ENCODE results near the gene TRIM40. TPM values are rescaled to one million over a fixed set of nuclear protein-coding genes. Genes with fewer than 3 reads are reported as not detected.

Gene TRIM40
- total RNA-seq, 1 donor from 2014 or later = not detected

- H3K4me3 Mint-ChIP-seq (ENCODE audit: unreplicated experiment) = no peak overlapping the region
- DNase-seq (ENCODE audit: low spot score) = no peak
- H3K4me1 Mint-ChIP-seq (ENCODE audit: low read depth) = peaks cover 9% of the 10 kb centered on the region
- peaks cover 28% of the 10 kb centered on the region for H3K27me3 Mint-ChIP-seq (ENCODE audit: low read depth)
- no peak overlapping the region for H3K27ac Mint-ChIP-seq (ENCODE audit: unreplicated experiment)
- H3K9me3 Mint-ChIP-seq (ENCODE audit: low read depth) = no peaks in the 10 kb centered on the region
- H3K36me3 Mint-ChIP-seq (ENCODE audit: low read depth) = no peaks in the 10 kb centered on the region
- TF ChIP-seq CTCF (IDR thresholded peaks at IDR 0.05) = no peak
Measured at GRCh38 chr6:30147096-30147495, 11.2 kb downstream of the TRIM40 start.

GRCh38 chr6:30149234-30149633 lies 13.3 kb downstream of the TRIM40 start:
- no peak for DNase-seq (ENCODE audit: low spot score)

GRCh38 chr6:30149858-30150550 lies 14.1 kb downstream of the TRIM40 start:
- H3K4me1 Mint-ChIP-seq (ENCODE audit: low read depth) = peaks cover 21% of the 10 kb centered on the region
- peaks cover 8% of the 10 kb centered on the region for H3K27me3 Mint-ChIP-seq (ENCODE audit: low read depth)
- H3K4me3 Mint-ChIP-seq (ENCODE audit: unreplicated experiment) = no peak overlapping the region
- peak overlapping the region; percentile 27 for H3K27ac Mint-ChIP-seq (ENCODE audit: unreplicated experiment)
- no peak for TF ChIP-seq CTCF (IDR thresholded peaks at IDR 0.05)
- no peak for DNase-seq (ENCODE audit: low spot score)
- no peaks in the 10 kb centered on the region for H3K36me3 Mint-ChIP-seq (ENCODE audit: low read depth)
- H3K9me3 Mint-ChIP-seq (ENCODE audit: low read depth) = no peaks in the 10 kb centered on the region

More at GRCh38 chr6:30149234-30149633, 13.3 kb downstream of the TRIM40 start:
- Mint-ChIP-seq H3K4me3 (ENCODE audit: unreplicated experiment) (no peak overlapping the region), H3K27ac (ENCODE audit: unreplicated experiment) (no peak overlapping the region), H3K27me3 (ENCODE audit: low read depth) (peaks cover 15% of the 10 kb centered on the region), H3K36me3 (ENCODE audit: low read depth) (no peaks in the 10 kb centered on the region), H3K4me1 (ENCODE audit: low read depth) (peaks cover 14% of the 10 kb centered on the region), H3K9me3 (ENCODE audit: low read depth) (no peaks in the 10 kb centered on the region)
- TF ChIP-seq CTCF (IDR thresholded peaks at IDR 0.05) = peak; percentile 55

- Mint-ChIP-seq H3K9me3 (ENCODE audit: low read depth) (no peaks in the 10 kb centered on the region), H3K4me1 (ENCODE audit: low read depth) (peaks cover 30% of the 10 kb centered on the region), H3K36me3 (ENCODE audit: low read depth) (no peaks in the 10 kb centered on the region), H3K27ac (ENCODE audit: unreplicated experiment) (no peak overlapping the region), H3K4me3 (ENCODE audit: unreplicated experiment) (no peak overlapping the region), H3K27me3 (ENCODE audit: low read depth) (peaks cover under 1% of the 10 kb centered on the region)
- DNase-seq (ENCODE audit: low spot score) = no peak
- TF ChIP-seq CTCF (IDR thresholded peaks at IDR 0.05) = no peak
Measured at GRCh38 chr6:30150671-30151395, 14.9 kb downstream of the TRIM40 start.

- Mint-ChIP-seq H3K4me3 (ENCODE audit: unreplicated experiment) (no peak overlapping the region), H3K36me3 (ENCODE audit: low read depth) (no peaks in the 10 kb centered on the region), H3K27ac (ENCODE audit: unreplicated experiment) (no peak overlapping the region), H3K9me3 (ENCODE audit: low read depth) (no peaks in the 10 kb centered on the region), H3K4me1 (ENCODE audit: low read depth) (peaks cover 37% of the 10 kb centered on the region), H3K27me3 (ENCODE audit: low read depth) (no peaks in the 10 kb centered on the region)
- no peak for DNase-seq (ENCODE audit: low spot score)
- no peak for TF ChIP-seq CTCF (IDR thresholded peaks at IDR 0.05)
Measured at GRCh38 chr6:30151580-30151979, 15.6 kb downstream of the TRIM40 start.
